ENCODE results near the gene CDC14A. TPM values are rescaled to one million over a fixed set of nuclear protein-coding genes. Genes with fewer than 3 reads are reported as not detected.
A peak's percentile ranks its signal among the peaks of the same experiment; 100 is the strongest.
"Not testable (repeated sequence)": the region's sequence is repeated elsewhere in the genome, so short reads cannot be mapped to it uniquely, and the experiment has no call there.

The CDC14A gene
- total RNA-seq, 1 experiment from 2014 or later, result 9.9 TPM

DNA sequence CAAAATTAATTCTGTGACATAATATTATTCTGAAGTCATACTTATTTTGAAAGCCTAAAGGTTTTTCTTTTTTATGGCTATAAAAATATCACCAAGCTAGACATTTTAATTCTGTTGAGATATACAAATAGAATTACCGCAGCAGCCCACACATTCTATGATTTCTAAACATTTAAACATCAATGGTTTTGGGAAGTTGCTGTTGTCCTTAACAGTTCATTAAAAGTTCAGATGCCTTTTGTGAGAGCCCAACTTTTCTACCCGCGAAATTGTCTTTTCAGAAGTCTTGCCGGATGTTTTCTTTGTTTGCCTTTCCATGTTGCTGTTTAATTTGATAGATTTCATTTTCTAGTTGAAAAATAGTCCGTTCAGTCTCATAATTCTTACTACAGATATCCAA is 40.5 kb downstream of the CDC14A start:
- in situ Hi-C loops (cut with HindIII; ENCODE audit: low sequenced_read_pairs), result no loop called here
- DNase-seq (ENCODE audit: low spot score), result no peak

DNA sequence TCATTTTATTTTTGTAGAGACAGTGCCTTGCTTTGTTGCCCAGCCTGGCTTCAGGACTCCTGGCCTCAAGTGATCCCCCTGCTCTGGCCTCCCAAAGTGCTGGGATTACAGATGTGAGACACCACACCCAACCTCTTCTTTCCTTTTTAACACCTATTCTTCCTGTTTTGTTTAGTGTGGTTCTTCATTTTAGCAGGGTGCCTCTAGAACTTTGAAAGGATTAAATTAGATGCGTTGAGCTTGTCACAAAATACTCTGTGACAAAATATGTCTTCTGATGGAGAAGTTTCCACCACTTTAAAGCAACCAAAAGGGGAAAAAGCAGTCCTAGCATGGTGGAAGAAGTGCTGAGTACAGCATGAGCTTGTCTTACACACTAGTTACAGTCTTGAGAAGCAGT is 42.0 kb downstream of the CDC14A start:
- no peak for DNase-seq (ENCODE audit: low spot score)
- in situ Hi-C loops (cut with HindIII; ENCODE audit: low sequenced_read_pairs), result no loop called here

DNA sequence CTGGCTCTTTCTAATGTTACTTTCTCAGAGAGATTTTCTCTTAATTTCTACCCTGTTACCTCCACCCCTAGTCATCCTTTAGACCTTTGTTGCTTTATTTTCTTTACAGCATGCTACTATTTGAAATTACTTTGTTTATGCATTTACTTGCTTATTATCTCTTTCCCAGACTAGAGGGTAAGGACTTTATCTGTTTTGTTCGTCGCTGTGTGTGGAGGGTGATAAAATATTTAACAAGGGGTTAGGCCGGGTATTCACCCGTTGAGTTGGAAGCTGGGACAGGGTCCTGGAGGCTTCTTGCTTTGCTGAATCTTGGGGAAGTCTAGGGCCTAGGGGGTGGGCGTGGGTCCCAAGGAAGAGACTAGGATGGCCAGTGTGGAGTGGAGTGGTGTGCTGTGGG is 43.6 kb downstream of the CDC14A start:
- in situ Hi-C loops (cut with HindIII; ENCODE audit: low sequenced_read_pairs), result no loop called here
- no peak for DNase-seq (ENCODE audit: low spot score)

DNA sequence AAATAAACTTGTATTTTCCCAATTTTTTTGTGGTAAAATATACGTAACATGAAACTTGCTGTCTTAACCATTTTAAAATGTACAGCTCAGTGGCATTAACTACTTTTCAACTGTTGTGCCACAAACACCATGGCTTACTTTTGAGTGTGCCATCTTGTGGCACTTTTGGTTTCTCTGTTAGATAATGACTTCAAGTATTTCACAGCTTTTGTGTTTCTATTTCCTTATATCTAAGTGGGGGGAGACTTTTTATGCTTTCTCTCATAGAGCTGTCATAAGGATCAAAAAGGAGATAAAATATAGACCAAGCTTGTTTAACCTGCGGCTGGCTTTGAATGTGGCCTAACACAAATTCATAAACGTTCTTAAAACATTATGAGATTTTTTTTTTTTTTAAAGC is 44.3 kb downstream of the CDC14A start:
- in situ Hi-C loops (cut with HindIII; ENCODE audit: low sequenced_read_pairs), result no loop called here
- no peak for DNase-seq (ENCODE audit: low spot score)

DNA sequence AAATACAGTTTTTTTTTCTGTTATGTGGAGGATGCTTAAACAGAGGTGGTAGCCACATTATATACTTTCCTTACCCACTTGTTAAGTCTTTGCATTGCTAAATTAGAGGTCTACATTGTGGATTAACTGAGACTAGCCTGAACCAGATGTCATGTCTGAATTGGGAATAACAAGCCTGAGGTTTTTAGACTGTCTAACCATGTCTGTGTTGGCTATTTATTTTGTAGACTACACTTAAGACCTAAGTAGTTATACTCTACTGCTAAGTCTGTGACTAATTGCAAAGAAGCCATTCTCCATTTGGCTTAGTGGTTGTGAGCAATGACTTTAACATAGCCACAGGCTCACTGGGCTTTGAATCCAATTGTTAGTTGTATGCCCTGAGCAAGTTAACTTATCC is 45.4 kb downstream of the CDC14A start:
- in situ Hi-C loops (cut with HindIII; ENCODE audit: low sequenced_read_pairs), result no loop called here
- no peak for DNase-seq (ENCODE audit: low spot score)

DNA sequence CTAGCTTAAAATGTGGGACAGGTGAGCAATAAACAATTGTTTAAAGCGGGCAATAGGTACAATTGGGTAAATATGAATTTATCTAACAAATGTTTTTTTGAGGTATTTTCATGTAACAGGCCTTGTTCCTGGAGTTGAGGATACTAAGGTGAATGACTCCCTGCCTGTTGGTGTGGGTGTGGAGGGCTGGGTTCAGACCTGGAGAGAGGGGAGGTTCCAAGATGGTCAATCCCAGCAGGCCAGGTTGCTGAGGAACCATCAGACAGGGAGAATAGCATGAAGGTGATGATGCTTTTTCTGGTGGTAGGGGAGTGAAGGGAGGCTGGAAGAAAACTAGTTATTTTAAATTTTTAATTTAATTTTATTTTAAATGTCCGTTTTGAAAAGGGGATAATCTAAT is 46.3 kb downstream of the CDC14A start:
- in situ Hi-C loops (cut with HindIII; ENCODE audit: low sequenced_read_pairs), result no loop called here
- no peak for DNase-seq (ENCODE audit: low spot score)

DNA sequence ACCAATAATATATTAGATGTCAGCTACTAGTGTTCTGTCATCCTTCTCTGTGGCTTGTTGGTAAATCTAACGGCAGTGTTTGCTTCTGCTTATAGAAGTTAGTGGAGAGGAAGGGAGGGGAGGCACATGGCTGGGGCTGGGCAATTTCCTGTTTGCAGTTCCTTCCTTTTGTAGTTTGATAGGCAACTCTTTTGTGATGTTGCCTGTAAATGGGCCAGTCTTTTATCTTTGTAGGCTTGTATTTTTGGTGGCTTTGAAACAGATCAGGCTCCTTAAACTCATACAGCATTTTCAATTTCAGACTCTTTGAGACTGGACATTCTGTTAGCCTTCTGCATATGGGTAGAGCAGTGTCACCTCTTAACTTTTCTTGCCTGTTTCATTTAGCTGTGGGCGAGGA is 48.1 kb downstream of the CDC14A start:
- in situ Hi-C loops (cut with HindIII; ENCODE audit: low sequenced_read_pairs), result no loop called here
- no peak for DNase-seq (ENCODE audit: low spot score)

DNA sequence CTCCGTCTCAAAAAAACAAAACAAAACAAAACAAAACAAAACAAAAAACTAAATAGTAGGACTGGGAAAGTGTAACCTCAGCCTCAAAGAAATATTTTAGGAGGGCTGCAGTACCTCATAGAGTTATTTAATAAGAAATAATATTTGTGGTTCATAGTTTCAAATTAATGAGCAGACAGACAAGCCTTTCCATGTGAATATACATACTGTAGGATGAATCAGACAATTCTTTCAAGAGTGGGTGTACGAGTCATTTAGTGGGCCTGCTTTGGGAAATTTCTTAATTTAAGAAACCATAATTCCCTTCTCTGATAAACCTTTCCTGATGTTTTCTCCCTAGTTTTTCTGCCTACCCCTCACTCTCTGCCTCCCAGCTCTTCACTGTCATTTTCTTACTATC is 52.5 kb downstream of the CDC14A start:
- no peak for DNase-seq (ENCODE audit: low spot score)
- in situ Hi-C loops (cut with HindIII; ENCODE audit: low sequenced_read_pairs), result no loop called here

DNA sequence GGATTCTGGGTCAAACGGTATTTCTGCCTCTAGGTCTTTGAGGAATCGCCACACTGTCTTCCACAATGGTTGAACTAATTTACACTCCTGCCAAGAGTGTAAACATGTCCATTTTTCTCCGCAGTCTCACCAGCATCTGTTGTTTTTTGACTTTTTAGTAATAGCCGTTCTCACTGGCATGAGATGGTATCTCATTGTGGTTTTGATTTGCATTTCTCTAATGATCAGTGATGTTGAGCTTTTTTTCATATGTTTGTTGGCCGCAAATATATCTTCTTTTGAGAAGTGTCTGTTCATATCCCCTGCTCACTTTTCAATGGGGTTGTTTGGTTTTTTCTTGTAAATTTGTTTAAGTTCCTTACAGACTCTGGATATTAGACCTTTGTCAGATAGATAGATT is 53.6 kb downstream of the CDC14A start:
- in situ Hi-C loops (cut with HindIII; ENCODE audit: low sequenced_read_pairs), result not testable (repeated sequence)

DNA sequence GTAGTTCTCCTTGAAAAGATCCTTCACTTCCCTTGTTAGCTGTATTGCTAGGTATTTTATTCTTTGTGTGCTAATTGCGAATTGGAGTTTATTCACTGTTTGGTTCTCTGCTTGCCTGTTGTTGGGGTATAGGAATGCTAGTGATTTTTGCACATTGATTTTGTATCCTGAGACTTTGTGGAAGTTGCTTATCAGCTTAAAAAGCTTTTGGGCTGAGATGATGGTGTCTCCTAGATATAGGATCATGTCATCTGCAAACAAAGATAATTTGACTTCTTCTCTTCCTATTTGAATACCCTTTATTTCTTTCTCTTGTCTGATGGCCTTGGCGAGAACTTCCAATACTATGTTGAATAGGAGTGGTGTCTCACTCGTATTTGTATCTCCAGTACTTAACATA is 55.1 kb downstream of the CDC14A start:
- in situ Hi-C loops (cut with HindIII; ENCODE audit: low sequenced_read_pairs); DNase-seq (ENCODE audit: low spot score): not testable (repeated sequence)

More for the DNA sequence above, 53.6 kb downstream of the CDC14A start:
- not testable (repeated sequence) for DNase-seq (ENCODE audit: low spot score)

DNA sequence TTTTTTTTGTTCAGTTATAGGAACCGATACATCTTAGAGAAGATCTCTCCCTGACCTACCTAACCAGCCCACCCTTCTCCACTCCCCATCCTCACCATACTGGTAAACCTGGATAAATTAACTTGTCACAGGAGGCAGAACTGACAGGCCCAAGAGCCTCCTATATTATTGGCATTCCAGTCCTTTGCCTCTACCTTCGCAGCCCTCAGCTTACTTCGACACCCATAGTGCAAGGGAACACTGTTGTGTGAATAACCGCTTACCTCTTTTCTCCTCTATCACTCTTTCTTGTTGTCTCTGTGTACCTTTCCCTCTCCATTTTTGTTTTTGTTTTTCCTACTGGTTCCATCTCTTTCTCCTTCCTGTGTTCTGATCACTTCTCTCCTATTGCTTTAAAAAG is 58.7 kb downstream of the CDC14A start:
- in situ Hi-C loops (cut with HindIII; ENCODE audit: low sequenced_read_pairs), result no loop called here
- no peak for DNase-seq (ENCODE audit: low spot score)

DNA sequence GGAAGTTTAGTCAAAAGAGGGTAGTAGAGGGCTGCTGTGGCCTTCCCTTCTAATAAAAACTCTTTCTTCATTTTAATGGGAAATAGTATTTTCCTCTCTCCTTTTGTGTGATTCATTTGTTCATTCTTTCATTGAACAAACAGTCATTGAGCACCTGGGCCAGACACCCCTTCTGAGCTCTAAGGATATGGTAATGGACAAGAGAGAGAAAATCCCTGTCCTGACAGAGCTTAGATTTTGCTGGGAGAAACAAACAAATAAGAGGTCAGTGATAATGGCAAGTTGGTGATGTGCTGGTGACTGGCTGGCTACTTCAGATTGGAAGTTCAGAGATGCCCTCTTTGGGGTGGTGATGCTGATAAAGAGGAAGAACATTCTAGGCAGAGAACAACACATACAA is 59.3 kb downstream of the CDC14A start:
- in situ Hi-C loops (cut with HindIII; ENCODE audit: low sequenced_read_pairs), result no loop called here
- DNase-seq (ENCODE audit: low spot score), result no peak

DNA sequence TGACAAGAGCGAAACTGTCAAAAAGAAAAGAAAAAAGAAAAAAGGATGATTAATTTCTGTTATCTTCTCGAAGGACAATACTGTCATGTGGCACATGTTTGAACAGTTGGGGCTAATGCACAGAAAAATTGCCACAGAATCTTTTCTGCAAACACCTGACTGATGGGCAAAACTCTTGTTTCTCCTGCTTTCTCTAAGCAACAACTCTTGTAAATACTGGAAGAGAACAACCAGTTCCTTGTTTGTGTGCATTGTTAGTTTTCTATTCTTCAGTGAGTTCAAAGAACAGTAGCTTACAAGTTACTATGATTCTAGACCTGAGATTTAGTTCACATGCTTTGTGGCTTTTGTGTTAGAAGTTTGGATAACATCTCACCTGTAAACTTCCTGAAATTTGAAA is 60.7 kb downstream of the CDC14A start:
- in situ Hi-C loops (cut with HindIII; ENCODE audit: low sequenced_read_pairs), result no loop called here
- DNase-seq (ENCODE audit: low spot score), result no peak

DNA sequence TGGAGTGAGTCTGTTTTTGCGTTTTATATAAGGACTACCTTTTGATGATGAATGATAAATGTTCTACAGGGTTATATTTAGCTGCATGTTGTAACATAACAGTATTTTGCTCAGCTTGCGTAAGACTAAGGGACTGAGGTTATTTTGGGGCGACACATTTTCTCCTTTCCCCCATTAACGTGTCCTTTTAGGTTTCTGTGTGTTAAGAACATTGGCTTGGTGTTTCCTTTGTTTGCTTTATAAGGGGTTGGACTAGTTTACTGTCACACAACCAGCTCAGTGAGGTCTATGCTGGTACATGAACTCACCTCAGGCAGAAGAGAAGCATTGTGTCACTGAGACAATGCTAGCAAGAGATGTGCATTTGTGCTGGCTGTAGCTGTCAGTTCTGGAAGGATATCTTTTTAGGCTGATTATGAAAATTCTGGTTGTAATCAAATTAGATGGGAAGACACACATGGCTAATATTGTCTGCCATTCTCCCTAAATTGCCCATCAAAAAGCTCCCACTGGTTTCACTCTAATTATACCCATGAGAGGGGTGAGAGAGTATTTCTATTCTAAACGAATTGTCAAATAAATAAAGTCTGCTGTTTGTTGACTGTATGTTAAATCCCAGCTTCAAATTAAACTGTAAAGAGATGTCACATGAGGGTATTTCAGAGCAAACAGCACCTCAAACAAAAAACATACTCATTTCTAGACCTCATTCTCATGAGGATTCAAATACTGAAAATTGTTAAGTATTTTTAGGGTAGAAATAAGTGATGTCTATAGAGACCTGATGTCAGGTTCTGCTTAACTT is 62.6 kb downstream of the CDC14A start:
- no peak for DNase-seq (ENCODE audit: low spot score)
- in situ Hi-C loops (cut with HindIII; ENCODE audit: low sequenced_read_pairs), result no loop called here

DNA sequence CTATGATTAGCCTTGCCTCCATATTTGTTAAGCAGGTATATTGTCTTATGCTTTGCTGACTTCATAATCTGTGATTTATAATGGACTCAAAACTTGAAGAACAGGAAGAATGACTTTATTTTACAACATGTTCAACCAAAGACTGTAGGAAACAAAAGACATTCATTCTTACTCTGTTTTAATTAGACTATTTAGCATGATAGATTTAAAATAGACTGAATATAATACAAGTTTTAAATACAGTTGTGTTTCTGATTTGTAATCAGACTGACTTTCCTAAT is 63.1 kb downstream of the CDC14A start:
- no peak for DNase-seq (ENCODE audit: low spot score)
- in situ Hi-C loops (cut with HindIII; ENCODE audit: low sequenced_read_pairs), result no loop called here

DNA sequence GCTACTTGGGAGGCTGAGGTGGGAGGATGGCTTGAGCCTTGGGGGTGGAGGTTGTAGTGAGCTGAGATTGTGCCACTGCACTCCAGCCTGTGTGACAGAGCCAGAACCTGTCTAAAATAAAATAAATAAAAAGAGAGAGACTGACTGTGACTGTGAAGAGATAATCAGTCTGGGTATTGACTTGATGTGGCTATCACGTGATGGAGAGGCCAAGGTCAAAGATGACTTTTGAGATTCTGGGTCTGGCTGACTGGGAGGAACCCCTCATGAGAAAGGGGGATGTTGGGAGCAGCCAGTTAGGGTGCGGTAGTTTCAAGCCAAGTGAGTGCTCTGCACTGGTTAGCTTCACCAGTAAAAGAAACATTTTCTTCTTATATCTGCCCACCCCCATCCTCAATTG is 66.8 kb downstream of the CDC14A start:
- in situ Hi-C loops (cut with HindIII; ENCODE audit: low sequenced_read_pairs), result no loop called here

DNA sequence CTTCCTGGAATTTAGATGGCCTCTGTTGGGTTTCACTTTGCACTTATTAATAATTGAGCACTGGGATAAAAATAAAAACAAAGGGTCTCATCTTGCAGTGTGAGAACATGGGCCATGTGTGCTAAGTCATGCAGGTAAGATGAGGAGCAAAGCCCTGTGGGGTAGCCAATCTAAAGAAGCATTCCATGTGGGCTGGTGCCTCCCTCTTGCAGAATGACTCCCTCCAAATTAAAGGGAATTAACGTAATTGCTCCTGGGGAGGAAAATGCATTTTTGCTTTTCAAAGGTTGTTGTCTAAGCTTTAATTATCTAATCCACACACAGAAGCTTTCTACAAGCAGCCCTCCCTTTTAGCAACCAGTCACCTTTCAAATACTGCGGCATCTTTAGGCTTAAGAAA is 69.8 kb downstream of the CDC14A start:
- in situ Hi-C loops (cut with HindIII; ENCODE audit: low sequenced_read_pairs), result no loop called here

More for the DNA sequence above, 66.8 kb downstream of the CDC14A start:
- DNase-seq (ENCODE audit: low spot score), result no peak

DNA sequence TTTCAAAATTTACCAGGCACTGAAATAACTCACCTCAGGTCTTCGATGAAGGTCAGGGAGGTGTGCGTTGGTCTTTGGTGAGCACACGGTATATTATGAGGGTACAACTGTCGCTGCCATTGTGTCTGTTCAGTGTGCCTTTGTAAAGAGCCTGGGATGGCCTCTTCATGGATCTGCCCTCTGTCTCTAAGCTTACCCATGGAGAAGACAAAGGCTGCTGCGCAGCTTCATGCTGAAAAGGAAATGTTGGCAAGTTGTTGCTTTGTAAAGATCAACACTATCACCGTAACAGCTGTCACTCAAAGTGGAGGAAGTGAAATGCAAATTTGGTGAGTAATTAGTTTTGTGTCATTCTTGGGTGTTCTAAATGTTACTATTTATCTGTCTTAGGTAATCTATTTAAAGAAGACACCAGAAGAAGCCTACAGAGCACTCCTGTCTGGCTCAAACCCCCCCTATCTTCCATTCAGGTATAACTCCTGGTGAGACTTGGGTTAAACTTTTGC is 71.6 kb downstream of the CDC14A start:
- in situ Hi-C loops (cut with HindIII; ENCODE audit: low sequenced_read_pairs), result no loop called here
- DNase-seq (ENCODE audit: low spot score), result no peak

More for the DNA sequence above, 69.8 kb downstream of the CDC14A start:
- DNase-seq (ENCODE audit: low spot score), result peak; percentile 6

DNA sequence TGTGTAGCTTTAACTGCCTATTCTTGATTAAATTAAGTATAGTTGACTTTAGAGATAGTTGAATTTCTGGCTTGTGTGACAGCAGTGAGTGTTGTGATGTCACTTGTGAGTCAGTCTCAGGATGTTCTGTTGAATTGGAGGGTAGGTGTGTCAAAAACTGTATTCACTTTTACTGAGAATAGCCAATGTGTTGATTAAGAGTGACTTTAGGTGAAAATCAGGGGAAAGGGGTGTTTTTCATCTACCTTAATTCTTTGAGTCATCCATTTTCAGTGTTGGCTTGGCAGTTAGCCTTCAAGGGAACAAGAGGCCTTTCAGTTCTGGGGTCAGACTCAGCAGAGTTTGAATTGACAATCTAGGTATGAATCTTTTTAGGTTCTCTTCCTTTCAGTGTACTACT is 75.9 kb downstream of the CDC14A start:
- in situ Hi-C loops (cut with HindIII; ENCODE audit: low sequenced_read_pairs), result no loop called here
- no peak for DNase-seq (ENCODE audit: low spot score)

DNA sequence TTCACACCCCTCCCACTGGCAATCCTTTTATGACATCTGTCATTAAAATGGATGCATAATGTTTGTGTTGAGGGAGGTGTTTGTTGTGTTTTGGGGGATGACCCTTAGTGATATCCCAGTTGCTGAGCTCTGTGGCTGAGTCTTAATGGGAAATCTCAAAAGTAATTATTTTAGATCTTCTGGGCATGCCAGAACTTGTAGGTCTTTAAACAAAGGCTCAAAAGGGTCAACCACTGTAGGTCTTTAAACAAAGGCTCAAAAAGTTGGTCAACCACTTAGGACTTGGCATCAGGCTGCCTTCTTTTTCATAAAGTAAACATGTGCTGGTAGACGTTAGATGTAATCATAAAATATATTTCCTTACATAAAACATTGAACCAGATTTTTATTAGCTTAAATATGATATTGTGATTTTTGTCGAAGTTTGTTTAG is 78.0 kb downstream of the CDC14A start:
- no peak for DNase-seq (ENCODE audit: low spot score)
- in situ Hi-C loops (cut with HindIII; ENCODE audit: low sequenced_read_pairs), result no loop called here

DNA sequence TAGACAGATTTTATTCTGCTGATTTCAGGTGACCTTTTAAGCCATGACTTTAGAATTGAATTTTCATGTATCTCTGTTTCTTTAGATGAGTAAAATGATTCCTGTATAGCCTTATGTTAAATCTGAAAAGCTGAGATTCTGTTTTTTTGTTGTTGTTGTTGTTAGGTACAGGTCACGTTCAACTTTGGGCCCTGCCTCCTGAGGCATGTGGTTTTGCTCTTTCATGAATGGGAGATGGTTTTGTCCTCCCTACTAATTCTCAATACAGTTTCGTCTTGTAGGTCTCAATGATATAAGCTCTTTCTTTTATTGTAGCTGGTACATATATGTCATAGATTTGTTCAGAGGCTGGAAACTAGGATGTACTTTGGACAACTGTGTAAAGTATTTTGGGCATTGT is 79.6 kb downstream of the CDC14A start:
- DNase-seq (ENCODE audit: low spot score), result no peak
- in situ Hi-C loops (cut with HindIII; ENCODE audit: low sequenced_read_pairs), result no loop called here
